ENCODE data around the gene PDZD4. TPM values are rescaled to one million over a fixed set of nuclear protein-coding genes. Genes with fewer than 3 reads are reported as not detected.

Gene PDZD4
- polyA plus RNA-seq, 1 donor (not counting 4 experiments of a cell fraction or from before 2014, with no cell fraction given), result 0.05 TPM

GRCh38 chrX:153867671-153868070 lies 37.3 kb upstream of the PDZD4 start:
- H3K9me1 ChIP-seq (ENCODE audit: control insufficient read depth, extremely low read depth, insufficient read depth, low read length), result no peaks in the 10 kb centered on the region
- H3K36me3 ChIP-seq (ENCODE audit: control insufficient read depth in 2 of 2, extremely low read depth in 1 of 2, insufficient read depth in 2 of 2, low read length in 2 of 2), result peaks cover 0 to 9% of the 10 kb centered on the region in 2 experiments
- no peak overlapping the region for H3K9ac ChIP-seq (ENCODE audit: control insufficient read depth, extremely low read depth, insufficient read depth, low read length)
- H4K20me1 ChIP-seq (ENCODE audit: control insufficient read depth, extremely low read depth, insufficient read depth, low read length), result no peaks in the 10 kb centered on the region
- H3K79me2 ChIP-seq (ENCODE audit: control insufficient read depth, insufficient read depth, low read length), result no peaks in the 10 kb centered on the region
- no peak overlapping the region for H3K4me2 ChIP-seq (ENCODE audit: control insufficient read depth, extremely low read depth, insufficient read depth, low read depth, low read length)
- no peaks in the 10 kb centered on the region for H3K27me3 ChIP-seq (ENCODE audit: control insufficient read depth, extremely low read depth, insufficient read depth, low read length)
- DNase-seq (ENCODE audit: low read depth, low spot score) (no peak), FAIRE-seq (no peak)
- TF ChIP-seq, protein P1, sequence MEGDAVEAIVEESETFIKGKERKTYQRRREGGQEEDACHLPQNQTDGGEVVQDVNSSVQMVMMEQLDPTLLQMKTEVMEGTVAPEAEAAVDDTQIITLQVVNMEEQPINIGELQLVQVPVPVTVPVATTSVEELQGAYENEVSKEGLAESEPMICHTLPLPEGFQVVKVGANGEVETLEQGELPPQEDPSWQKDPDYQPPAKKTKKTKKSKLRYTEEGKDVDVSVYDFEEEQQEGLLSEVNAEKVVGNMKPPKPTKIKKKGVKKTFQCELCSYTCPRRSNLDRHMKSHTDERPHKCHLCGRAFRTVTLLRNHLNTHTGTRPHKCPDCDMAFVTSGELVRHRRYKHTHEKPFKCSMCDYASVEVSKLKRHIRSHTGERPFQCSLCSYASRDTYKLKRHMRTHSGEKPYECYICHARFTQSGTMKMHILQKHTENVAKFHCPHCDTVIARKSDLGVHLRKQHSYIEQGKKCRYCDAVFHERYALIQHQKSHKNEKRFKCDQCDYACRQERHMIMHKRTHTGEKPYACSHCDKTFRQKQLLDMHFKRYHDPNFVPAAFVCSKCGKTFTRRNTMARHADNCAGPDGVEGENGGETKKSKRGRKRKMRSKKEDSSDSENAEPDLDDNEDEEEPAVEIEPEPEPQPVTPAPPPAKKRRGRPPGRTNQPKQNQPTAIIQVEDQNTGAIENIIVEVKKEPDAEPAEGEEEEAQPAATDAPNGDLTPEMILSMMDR (optimal IDR thresholded peaks at IDR 0.05 in 1 of 3, IDR thresholded peaks at IDR 0.05 in 1 of 3, conservative IDR thresholded peaks at IDR 0.05 in 1 of 3; ENCODE audit: extremely low read depth in 1 of 3, insufficient read depth in 2 of 3, low read length in 3 of 3), result no peak
- TF ChIP-seq EZH2 (IDR thresholded peaks at IDR 0.05; ENCODE audit: low read length), result no peak
- H3K4me3 ChIP-seq (ENCODE audit: control insufficient read depth in 2 of 3, extremely low read depth in 1 of 3, insufficient read depth in 2 of 3, low read depth in 1 of 3, low read length in 3 of 3), result no peak overlapping the region
- H2AFZ ChIP-seq (ENCODE audit: control insufficient read depth, low read length), result no peak overlapping the region
- dilution Hi-C loops (cut with MboI; ENCODE audit: extremely low pct_ligation_motif_present, low sequenced_read_pairs), result no loop called here
- no peak overlapping the region for H3K27ac ChIP-seq (ENCODE audit: control insufficient read depth, insufficient read depth, low read length)
- no peaks in the 10 kb centered on the region for H3K4me1 ChIP-seq (ENCODE audit: control insufficient read depth, extremely low read depth, insufficient read depth, low read length)
- H3K9me3 ChIP-seq (ENCODE audit: control insufficient read depth, low read depth, low read length), result no peaks in the 10 kb centered on the region

DNA sequence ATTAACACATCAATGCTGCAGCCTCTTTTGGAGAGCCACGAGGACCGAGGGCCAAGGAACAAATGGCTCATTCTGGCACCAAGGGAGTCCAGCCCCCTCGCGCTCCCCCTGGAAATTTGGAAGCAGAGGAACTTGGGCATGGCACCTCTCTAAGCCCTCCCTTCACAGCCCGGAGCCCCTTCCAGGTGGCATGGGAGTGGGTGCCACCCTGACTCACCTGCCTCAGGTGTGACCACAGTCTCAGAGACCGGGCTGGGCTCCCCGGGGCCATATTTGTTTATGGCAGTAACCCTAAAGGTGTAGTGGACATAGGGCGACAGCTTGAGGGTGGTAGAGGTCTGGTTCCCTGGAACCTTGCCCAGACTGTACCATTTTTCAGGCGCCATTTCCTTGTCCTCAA lies 36.8 kb upstream of the PDZD4 start:
- no peaks in the 10 kb centered on the region for H3K27me3 ChIP-seq (ENCODE audit: control insufficient read depth, extremely low read depth, insufficient read depth, low read length)
- DNase-seq (ENCODE audit: low read depth, low spot score), result no peak
- H3K4me3 ChIP-seq (ENCODE audit: control insufficient read depth in 2 of 3, extremely low read depth in 1 of 3, insufficient read depth in 2 of 3, low read depth in 1 of 3, low read length in 3 of 3), result no peak overlapping the region
- H3K27ac ChIP-seq (ENCODE audit: control insufficient read depth, insufficient read depth, low read length), result no peak overlapping the region
- no peaks in the 10 kb centered on the region for H3K9me1 ChIP-seq (ENCODE audit: control insufficient read depth, extremely low read depth, insufficient read depth, low read length)
- H3K4me2 ChIP-seq (ENCODE audit: control insufficient read depth, extremely low read depth, insufficient read depth, low read depth, low read length), result no peak overlapping the region
- H4K20me1 ChIP-seq (ENCODE audit: control insufficient read depth, extremely low read depth, insufficient read depth, low read length), result no peaks in the 10 kb centered on the region
- dilution Hi-C loops (cut with MboI; ENCODE audit: extremely low pct_ligation_motif_present, low sequenced_read_pairs), result no loop called here
- no peaks in the 10 kb centered on the region for H3K9me3 ChIP-seq (ENCODE audit: control insufficient read depth, low read depth, low read length)
- no peak overlapping the region for H2AFZ ChIP-seq (ENCODE audit: control insufficient read depth, low read length)
- H3K4me1 ChIP-seq (ENCODE audit: control insufficient read depth, extremely low read depth, insufficient read depth, low read length), result no peaks in the 10 kb centered on the region
- FAIRE-seq, result no peak
- H3K36me3 ChIP-seq (ENCODE audit: control insufficient read depth in 2 of 2, extremely low read depth in 1 of 2, insufficient read depth in 2 of 2, low read length in 2 of 2), result peaks cover 0 to 9% of the 10 kb centered on the region in 2 experiments
- H3K9ac ChIP-seq (ENCODE audit: control insufficient read depth, extremely low read depth, insufficient read depth, low read length), result no peak overlapping the region
- TF ChIP-seq EZH2 (IDR thresholded peaks at IDR 0.05; ENCODE audit: low read length), result no peak
- TF ChIP-seq, protein P1 (optimal IDR thresholded peaks at IDR 0.05 in 1 of 3, IDR thresholded peaks at IDR 0.05 in 1 of 3, conservative IDR thresholded peaks at IDR 0.05 in 1 of 3; ENCODE audit: extremely low read depth in 1 of 3, insufficient read depth in 2 of 3, low read length in 3 of 3), result no peak
- no peaks in the 10 kb centered on the region for H3K79me2 ChIP-seq (ENCODE audit: control insufficient read depth, insufficient read depth, low read length)

All from keratinocyte (primary cell).